Lower leg skin (tissue), 4 donors: ENCODE data around the gene HNRNPC. TPM values are rescaled to one million over a fixed set of nuclear protein-coding genes. Genes with fewer than 3 reads are reported as not detected.

ENCODE experiments used
- DNase-seq, 2 donors: peaks; one replicate each; pipeline ENCODE4 v3.0.0-alpha.2; 2019; ENCODE audit warnings: low spot score in 2 of 2
- H3K4me3 ChIP-seq: fragments of 200-600 bp; sonication (generic); 2 replicates; pipeline ENCODE4 v1.5.1; 2017; ENCODE audit warnings: mild to moderate bottlenecking, low read depth; ENCODE audit not compliant: poor library complexity, severe bottlenecking
- CTCF ChIP-seq, 3 donors: fragments of 450-650 bp; IDR thresholded peaks; one replicate each; pipeline ENCODE4 v1.5.1; 2016; ENCODE audit warnings: antibody characterized with exemption in 3 of 3, mild to moderate bottlenecking in 3 of 3, moderate library complexity in 2 of 3
- POLR2A ChIP-seq, 2 donors: fragments of 450-650 bp; IDR thresholded peaks; one replicate each; pipeline ENCODE4 v1.6.1; 2016 to 2017; ENCODE audit warnings: antibody characterized with exemption in 2 of 2, mild to moderate bottlenecking in 1 of 2, moderate library complexity in 1 of 2
- WGBS, 2 donors: methylation state at CpG; one replicate each; pipeline ENCODE4 v1.1.5; 2018; 5-methylcytosine and 5-hydroxymethylcytosine counted together
- intact Hi-C: fragments of 100-400 bp; cut with DNase I; formaldehyde crosslinking; loops from one replicate; pipeline ENCODE4 v1.15.0; 2023; ENCODE audit warnings: low total_unique reads
- total RNA-seq, 4 donors: library from RNA; depleted of rRNA; stranded (reverse); fragments of >200 nt; gene quantifications; one replicate each; pipeline ENCODE4 v1.1.0, GENCODE V29; 2016

The HNRNPC gene
- total RNA-seq, result 100 to 1,000 TPM; 312 to 425 (median 376) TPM

DNA sequence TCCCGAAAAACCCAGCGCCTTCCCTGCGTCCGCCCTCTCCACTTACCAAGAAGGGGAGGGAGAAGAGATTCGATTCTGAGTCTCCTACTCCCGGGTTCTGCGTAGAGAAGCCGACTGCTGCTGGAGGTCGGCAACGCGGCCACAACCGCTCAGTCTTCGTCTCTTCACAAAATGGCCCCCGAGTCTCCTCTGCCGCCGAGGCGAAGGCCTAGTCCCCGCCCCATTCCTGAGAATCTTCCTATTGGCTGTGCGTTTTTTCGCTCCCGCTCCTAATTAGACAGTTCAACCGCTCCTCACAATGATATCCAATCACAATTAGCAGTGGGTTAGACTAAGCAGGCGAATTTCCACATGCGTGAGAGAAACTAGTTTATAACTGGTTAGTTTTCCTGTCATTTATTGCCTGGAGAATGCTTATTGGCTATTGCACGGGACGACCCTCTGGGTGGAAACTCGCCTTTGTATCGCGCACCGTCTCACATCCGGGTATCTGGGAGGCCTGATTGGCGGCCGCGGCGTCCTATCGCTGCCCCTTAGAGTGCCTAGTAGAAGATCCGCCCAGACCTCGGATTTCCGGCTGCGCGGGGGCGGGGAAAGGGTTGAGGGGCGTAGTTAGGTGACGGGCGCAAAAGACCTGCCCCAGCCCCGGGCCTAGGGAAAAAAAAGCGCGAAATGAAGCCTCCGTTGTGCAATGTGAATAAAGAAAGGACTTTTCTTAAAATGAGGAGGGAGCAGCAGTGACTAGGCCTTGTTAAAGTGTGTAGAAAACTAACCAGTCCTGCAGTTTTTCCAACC, at the start of gene HNRNPC:
Gene HNRNPC (minus strand): TSS at position 191 of the 795 bp plus-strand sequence. CDS start 35,249 bp downstream, outside the sequence.
- DNase-seq, result peak; percentile 100
- 0 to 1% methylated on average over 49 of the region's 49 CpGs for WGBS, 2 donors
- peak in 1 of 3 donors; percentile 82 for TF ChIP-seq CTCF (IDR thresholded peaks at IDR 0.05)
- peak in 1 of 2 donors; percentile 98 for TF ChIP-seq POLR2A (IDR thresholded peaks at IDR 0.05)
- intact Hi-C loops, result no loop called here
- H3K4me3 ChIP-seq, result peak within 1 kb of the TSS; percentile 80

- no peak for TF ChIP-seq POLR2A (IDR thresholded peaks at IDR 0.05)
- TF ChIP-seq CTCF (IDR thresholded peaks at IDR 0.05), result no peak
- intact Hi-C loops, result no loop called here
- no peak overlapping the region for H3K4me3 ChIP-seq
- no peak for DNase-seq
- WGBS, 2 donors, result 63 to 64% methylated on average over 3 of the region's 3 CpGs
Measured at GRCh38 chr14:21317398-21317797, 48.2 kb upstream of the HNRNPC start.

DNA sequence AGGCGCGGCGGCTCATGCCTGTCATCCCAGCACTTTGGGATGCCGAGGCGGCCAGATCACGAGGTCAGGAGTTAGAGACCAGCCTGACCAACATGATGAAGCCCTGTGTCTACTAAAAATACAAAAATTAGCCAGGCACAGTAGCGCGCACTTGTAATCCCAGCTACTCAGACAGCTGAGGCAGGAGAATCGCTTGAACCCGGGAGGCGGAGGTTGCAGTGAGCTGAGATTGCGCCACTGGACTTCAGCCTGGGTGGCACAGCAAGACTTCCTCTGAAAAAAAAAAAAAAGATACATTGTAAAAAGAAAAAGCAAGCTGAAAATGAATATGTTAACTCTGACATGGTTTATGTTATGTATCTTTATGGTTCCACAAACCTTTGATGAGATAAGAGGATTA, 44.3 kb upstream of the HNRNPC start:
- TF ChIP-seq POLR2A (IDR thresholded peaks at IDR 0.05) (no peak), CTCF (IDR thresholded peaks at IDR 0.05) (no peak)
- intact Hi-C loops, result no loop called here
- WGBS, 2 donors, result 87 to 90% methylated on average over 12 of the region's 12 CpGs
- DNase-seq, result no peak
- H3K4me3 ChIP-seq, result no peak overlapping the region

DNA sequence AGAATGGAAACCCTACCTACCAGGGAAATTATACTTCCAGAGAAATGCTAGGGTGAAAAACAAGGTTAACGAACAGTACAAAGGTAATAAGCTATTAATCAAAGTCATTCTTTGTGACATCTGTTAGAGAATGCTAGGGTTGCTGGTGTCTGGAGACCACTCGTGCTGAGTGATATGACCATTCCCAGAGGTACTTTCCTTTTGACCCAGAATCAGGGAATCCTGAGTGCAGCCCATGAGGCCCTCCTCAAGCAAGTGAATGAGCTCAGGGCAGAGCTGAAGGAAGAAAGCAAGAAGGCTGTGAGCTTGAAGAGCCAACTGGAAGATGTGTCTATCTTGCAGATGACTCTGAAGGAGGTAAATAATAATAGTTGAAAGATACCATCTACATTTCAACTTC, 42.4 kb upstream of the HNRNPC start:
- no peak for TF ChIP-seq POLR2A (IDR thresholded peaks at IDR 0.05)
- TF ChIP-seq CTCF (IDR thresholded peaks at IDR 0.05), result no peak
- H3K4me3 ChIP-seq, result no peak overlapping the region
- DNase-seq, result no peak
- WGBS, 2 donors, result 72 to 74% methylated on average over 2 of the region's 2 CpGs
- intact Hi-C loops, result no loop called here

- intact Hi-C loops, result no loop called here
- no peak for DNase-seq
- 91 to 97% methylated on average over 3 of the region's 3 CpGs for WGBS, 2 donors
- no peak overlapping the region for H3K4me3 ChIP-seq
- no peak for TF ChIP-seq CTCF (IDR thresholded peaks at IDR 0.05)
- TF ChIP-seq POLR2A (IDR thresholded peaks at IDR 0.05), result no peak
Measured at GRCh38 chr14:21309956-21310355, 40.7 kb upstream of the HNRNPC start.
